Naive thymus-derived CD4-positive, alpha-beta T cell (primary cell): ENCODE measurements around the gene FEM1A. TPM values are rescaled to one million over a fixed set of nuclear protein-coding genes. Genes with fewer than 3 reads are reported as not detected.

ENCODE experiments used
- ATAC-seq: fragments of 150-1000 bp; cut with Tn5 transposase; 2 replicates; pipeline ENCODE4 v1.10.0; 2021; ENCODE audit warnings: mild to moderate bottlenecking, moderate library complexity
- CTCF ChIA-PET: fragments of 350-600 bp; sonication (Branson Sonifier 250); formaldehyde crosslinking; loops from one replicate; lab custom pipeline; 2021; ENCODE audit warnings: antibody characterized with exemption; lab: Charles Lee
- POLR2A ChIA-PET: fragments of 350-600 bp; sonication (Branson Sonifier 250); formaldehyde crosslinking; loops from one replicate; lab custom pipeline; 2021; ENCODE audit warnings: antibody characterized with exemption, inconsistent platforms; lab: Charles Lee
- DNase-seq, 9 donors: peaks; one replicate each; pipeline versions ENCODE4 v3.0.0 to v3.0.0-alpha.2; 2020 to 2022; ENCODE audit warnings: mixed read lengths in 1 of 9
- H3K27ac ChIP-seq: one replicate; pipeline ENCODE4 v1.7.0; 2013; ENCODE audit warnings: mild to moderate bottlenecking, low read depth, low read length, moderate library complexity
- H3K27me3 ChIP-seq, 2 donors: one replicate each; pipeline ENCODE4 v1.7.0; 2013; ENCODE audit warnings: low read length in 2 of 2, mild to moderate bottlenecking in 2 of 2, moderate library complexity in 2 of 2; ENCODE audit not compliant: control insufficient read depth in 2 of 2, insufficient read depth in 2 of 2
- H3K36me3 ChIP-seq, 3 experiments: 1 replicate in 2 of 3; 2 replicates in 1 of 3; pipeline ENCODE4 v1.7.0; 2013; ENCODE audit warnings: low read length in 3 of 3, mild to moderate bottlenecking in 3 of 3, moderate library complexity in 1 of 3; ENCODE audit not compliant: insufficient read depth in 3 of 3, control insufficient read depth in 2 of 3
- H3K4me1 ChIP-seq, 2 donors: one replicate each; pipeline ENCODE4 v1.7.0; 2013; ENCODE audit warnings: low read length in 2 of 2, mild to moderate bottlenecking in 2 of 2, moderate library complexity in 1 of 2; ENCODE audit not compliant: control insufficient read depth in 2 of 2, insufficient read depth in 2 of 2
- H3K4me3 ChIP-seq: 2 replicates; pipeline ENCODE4 v1.7.0; 2013; ENCODE audit warnings: mild to moderate bottlenecking, low read length
- H3K9me3 ChIP-seq, 3 experiments: 1 replicate in 2 of 3; 2 replicates in 1 of 3; pipeline ENCODE4 v1.7.0; 2013; ENCODE audit warnings: low read length in 3 of 3; ENCODE audit not compliant: control insufficient read depth in 2 of 3
- H3K27ac Mint-ChIP-seq, 9 donors: one replicate each; pipeline ENCODE4 v1.8.0; 2020 to 2022; ENCODE audit warnings: mixed read lengths in 9 of 9, mild to moderate bottlenecking in 8 of 9, moderate library complexity in 5 of 9, inconsistent platforms in 2 of 9
- H3K27me3 Mint-ChIP-seq, 5 donors: one replicate each; pipeline ENCODE4 v1.8.0; 2021 to 2022; ENCODE audit warnings: mixed read lengths in 5 of 5, mild to moderate bottlenecking in 1 of 5
- H3K36me3 Mint-ChIP-seq, 5 donors: one replicate each; pipeline ENCODE4 v1.8.0; 2020 to 2022; ENCODE audit warnings: mixed read lengths in 5 of 5, mild to moderate bottlenecking in 3 of 5, inconsistent platforms in 1 of 5
- H3K4me1 Mint-ChIP-seq, 7 donors: one replicate each; pipeline ENCODE4 v1.8.0; 2020 to 2022; ENCODE audit warnings: mixed read lengths in 7 of 7, mild to moderate bottlenecking in 3 of 7, inconsistent platforms in 1 of 7
- H3K4me3 Mint-ChIP-seq, 10 donors: one replicate each; pipeline ENCODE4 v1.8.0; 2020 to 2022; ENCODE audit warnings: mild to moderate bottlenecking in 10 of 10, mixed read lengths in 10 of 10, moderate library complexity in 6 of 10, inconsistent platforms in 2 of 10
- H3K9me3 Mint-ChIP-seq, 11 donors: one replicate each; pipeline ENCODE4 v1.8.0; 2020 to 2022; ENCODE audit warnings: mixed read lengths in 11 of 11, mild to moderate bottlenecking in 4 of 11, inconsistent platforms in 1 of 11, moderate library complexity in 1 of 11
- intact Hi-C, 2 donors: fragments of 100-400 bp; cut with micrococcal nuclease; formaldehyde crosslinking; loops; one replicate each; pipeline ENCODE4 v1.15.1; 2023
- polyA plus RNA-seq, 2 donors: library from polyadenylated mRNA; unstranded; fragments of 300-500 nt; fragmentation: Illumina TruSeq; gene quantifications; one replicate each; pipeline ENCODE4 v1.2.3, GENCODE V29; 2021
- total RNA-seq, 6 experiments: library from RNA in 5 of 6; stranded (reverse) in 5 of 6; gene quantifications; 1 replicate in 5 of 6; 2 replicates in 1 of 6; pipeline ENCODE4 v1.2.3 and lab custom pipeline; 2021 to 2026

FEM1A gene
- total and polyA plus RNA-seq, 7 experiments from 2014 or later: 2.4 to 17.2 (median 14.1) TPM

DNA sequence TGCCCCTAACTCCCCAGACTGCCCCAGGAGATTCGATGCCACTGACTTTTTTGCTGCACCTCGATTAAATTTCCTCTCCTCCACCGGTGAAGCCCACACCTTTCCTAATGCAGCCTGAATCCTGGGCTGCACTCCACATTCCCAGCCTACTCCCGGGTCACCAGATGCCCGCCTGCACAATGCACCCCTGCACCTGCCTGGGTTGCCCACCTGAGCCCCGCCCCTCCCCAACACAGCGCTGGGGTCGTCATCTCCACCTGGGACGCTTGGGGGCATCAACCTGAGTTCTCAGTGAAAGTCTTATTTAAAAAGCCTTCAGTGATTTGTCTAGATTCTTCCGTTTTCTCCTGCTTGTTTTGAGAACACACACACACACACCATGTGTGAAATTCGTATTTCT is 43.3 kb upstream of the FEM1A start:
- Histone ChIP-seq H3K4me3 (no peak overlapping the region), H3K4me1 (no peaks in the 10 kb centered on the region), H3K36me3 (no peaks in the 10 kb centered on the region), H3K27me3 (no peaks in the 10 kb centered on the region), H3K9me3 (peaks cover 0 to 4% (median 0%) of the 10 kb centered on the region in 3 experiments), H3K27ac (no peak overlapping the region)
- ChIA-PET POLR2A (no interaction called here), CTCF (no interaction called here)
- peaks cover 0 to 6% (median 0%) of the 10 kb centered on the region in 5 donors for H3K36me3 Mint-ChIP-seq
- peaks cover 17 to 37% (median 20%) of the 10 kb centered on the region in 5 donors for H3K27me3 Mint-ChIP-seq
- no peak for DNase-seq
- no peak overlapping the region for H3K27ac Mint-ChIP-seq
- peaks cover 0 to 4% (median 0%) of the 10 kb centered on the region in 11 donors for H3K9me3 Mint-ChIP-seq
- H3K4me1 Mint-ChIP-seq: peaks cover 0 to 5% (median 0%) of the 10 kb centered on the region in 7 donors
- intact Hi-C loops: no loop called here
- no peak for ATAC-seq
- H3K4me3 Mint-ChIP-seq: no peak overlapping the region

- Histone ChIP-seq H3K36me3 (no peaks in the 10 kb centered on the region), H3K27ac (no peak overlapping the region), H3K9me3 (peaks cover 0 to 4% (median 0%) of the 10 kb centered on the region in 3 experiments), H3K4me3 (no peak overlapping the region), H3K27me3 (no peaks in the 10 kb centered on the region), H3K4me1 (no peaks in the 10 kb centered on the region)
- H3K9me3 Mint-ChIP-seq: peaks cover 0 to 4% (median 0%) of the 10 kb centered on the region in 11 donors
- ATAC-seq (no peak), DNase-seq (no peak)
- peaks cover 17 to 33% (median 20%) of the 10 kb centered on the region in 5 donors for H3K27me3 Mint-ChIP-seq
- intact Hi-C loops: no loop called here
- POLR2A ChIA-PET: no interaction called here
- no peak overlapping the region for H3K27ac Mint-ChIP-seq
- no peak overlapping the region for H3K4me3 Mint-ChIP-seq
- H3K4me1 Mint-ChIP-seq: peaks cover 0 to 3% (median 0%) of the 10 kb centered on the region in 7 donors
- CTCF ChIA-PET: no interaction called here
- peaks cover 0 to 6% (median 0%) of the 10 kb centered on the region in 5 donors for H3K36me3 Mint-ChIP-seq
Measured at GRCh38 chr19:4748589-4748988, 42.9 kb upstream of the FEM1A start.

GRCh38 chr19:4749870-4750590 is 41.5 kb upstream of the FEM1A start:
- ChIA-PET CTCF (no interaction called here), POLR2A (no interaction called here)
- Histone ChIP-seq H3K27me3 (no peaks in the 10 kb centered on the region), H3K27ac (no peak overlapping the region), H3K4me1 (no peaks in the 10 kb centered on the region), H3K9me3 (peaks cover 0 to 4% (median 0%) of the 10 kb centered on the region in 3 experiments), H3K36me3 (no peaks in the 10 kb centered on the region), H3K4me3 (no peak overlapping the region)
- ATAC-seq (no peak), DNase-seq (no peak)
- Mint-ChIP-seq H3K4me3 (no peak overlapping the region), H3K9me3 (peaks cover 0 to 4% (median 0%) of the 10 kb centered on the region in 11 donors), H3K4me1 (peaks cover 0 to 2% (median 0%) of the 10 kb centered on the region in 7 donors), H3K27ac (no peak overlapping the region), H3K36me3 (peaks cover 0 to 6% (median 0%) of the 10 kb centered on the region in 5 donors), H3K27me3 (peaks cover 13 to 33% (median 25%) of the 10 kb centered on the region in 5 donors)
- intact Hi-C loops: no loop called here

DNA sequence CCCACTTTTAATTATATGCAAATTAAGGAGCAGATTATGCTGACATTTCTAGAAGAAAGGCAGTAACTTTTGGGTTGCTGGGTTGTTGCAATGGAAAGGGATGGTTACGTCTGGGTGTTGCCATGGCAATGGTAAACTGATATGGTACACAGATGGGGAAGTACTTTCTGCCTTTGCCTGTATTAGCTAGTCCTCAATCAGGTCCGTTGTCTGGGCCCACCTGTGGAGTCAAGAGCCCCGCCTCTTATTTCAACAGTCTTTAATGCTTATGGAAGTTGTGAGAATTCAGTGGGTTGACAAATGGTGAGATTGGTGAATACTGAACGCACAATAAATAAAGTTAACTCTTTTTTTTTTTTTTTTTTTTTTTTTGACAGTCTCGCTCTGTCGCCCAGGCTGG is 37.3 kb upstream of the FEM1A start:
- DNase-seq (no peak), ATAC-seq (no peak)
- H3K27me3 ChIP-seq: no peaks in the 10 kb centered on the region
- no peaks in the 10 kb centered on the region for H3K9me3 ChIP-seq
- H3K4me3 ChIP-seq: no peak overlapping the region
- no peak overlapping the region for H3K4me3 Mint-ChIP-seq
- CTCF ChIA-PET: no interaction called here
- H3K9me3 Mint-ChIP-seq: peaks cover 0 to 4% (median 0%) of the 10 kb centered on the region in 11 donors
- peaks cover 0 to 4% (median 0%) of the 10 kb centered on the region in 5 donors for H3K36me3 Mint-ChIP-seq
- H3K27ac ChIP-seq: no peak overlapping the region
- no peaks in the 10 kb centered on the region for H3K4me1 ChIP-seq
- peaks cover 10 to 32% (median 22%) of the 10 kb centered on the region in 5 donors for H3K27me3 Mint-ChIP-seq
- H3K27ac Mint-ChIP-seq: no peak overlapping the region
- H3K4me1 Mint-ChIP-seq: peaks cover 0 to 4% (median 0%) of the 10 kb centered on the region in 7 donors
- POLR2A ChIA-PET: no interaction called here
- no peaks in the 10 kb centered on the region for H3K36me3 ChIP-seq
- intact Hi-C loops: no loop called here

GRCh38 chr19:4755459-4755858 is 36.1 kb upstream of the FEM1A start:
- H3K36me3 Mint-ChIP-seq: no peaks in the 10 kb centered on the region
- intact Hi-C loops: no loop called here
- H3K27ac Mint-ChIP-seq: no peak overlapping the region
- no peak overlapping the region for H3K27ac ChIP-seq
- ChIA-PET POLR2A (no interaction called here), CTCF (no interaction called here)
- peaks cover 13 to 32% (median 20%) of the 10 kb centered on the region in 5 donors for H3K27me3 Mint-ChIP-seq
- H3K27me3 ChIP-seq: no peaks in the 10 kb centered on the region
- peaks cover 0 to 4% of the 10 kb centered on the region in 2 donors for H3K4me1 ChIP-seq
- H3K4me3 ChIP-seq: no peak overlapping the region
- peaks cover 0 to 10% (median 3%) of the 10 kb centered on the region in 7 donors for H3K4me1 Mint-ChIP-seq
- H3K9me3 Mint-ChIP-seq: peaks cover 0 to 4% (median 0%) of the 10 kb centered on the region in 11 donors
- H3K36me3 ChIP-seq: no peaks in the 10 kb centered on the region
- no peak overlapping the region for H3K4me3 Mint-ChIP-seq
- no peak for ATAC-seq
- DNase-seq: no peak
- H3K9me3 ChIP-seq: no peaks in the 10 kb centered on the region

DNA sequence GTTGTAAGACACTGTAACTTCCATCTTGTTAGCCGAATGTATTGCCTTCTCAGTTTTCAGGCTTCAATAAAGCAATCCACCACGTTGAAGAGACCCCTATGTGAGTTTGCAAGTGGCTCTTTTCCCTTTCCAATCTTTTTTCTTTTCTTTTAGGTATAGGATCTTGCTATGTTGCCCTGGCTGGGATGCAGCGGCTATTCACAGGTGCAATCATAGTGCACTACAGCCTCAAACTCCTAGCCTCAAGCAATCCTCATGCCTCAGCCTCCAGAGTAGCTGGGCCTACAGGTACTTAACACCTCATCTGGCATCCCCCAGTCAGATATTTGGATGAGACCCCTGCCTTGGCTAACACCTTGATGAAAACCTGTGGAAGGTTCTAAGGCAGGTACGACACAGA is 33.5 kb upstream of the FEM1A start:
- POLR2A ChIA-PET: no interaction called here

More for the DNA sequence above, 33.5 kb upstream of the FEM1A start:
- CTCF ChIA-PET: no interaction called here
- Mint-ChIP-seq H3K36me3 (no peaks in the 10 kb centered on the region), H3K4me1 (peaks cover 0 to 10% (median 3%) of the 10 kb centered on the region in 7 donors), H3K9me3 (peaks cover 0 to 4% (median 0%) of the 10 kb centered on the region in 11 donors), H3K27ac (no peak overlapping the region), H3K27me3 (peaks cover 25 to 55% (median 38%) of the 10 kb centered on the region in 5 donors), H3K4me3 (no peak overlapping the region)
- Histone ChIP-seq H3K4me1 (peaks cover 0 to 4% of the 10 kb centered on the region in 2 donors), H3K27ac (no peak overlapping the region), H3K27me3 (no peaks in the 10 kb centered on the region), H3K9me3 (no peaks in the 10 kb centered on the region), H3K4me3 (no peak overlapping the region), H3K36me3 (no peaks in the 10 kb centered on the region)
- ATAC-seq (no peak), DNase-seq (no peak)
- intact Hi-C loops: no loop called here
